B cell (primary cell): ENCODE results near the gene DGCR8.

ENCODE experiments used
- EZH2 ChIP-seq: IDR thresholded peaks from 2 replicates; pipeline ENCODE4 v1.6.1; 2012; ENCODE audit warnings: borderline replicate concordance, low read depth, mild to moderate bottlenecking, moderate library complexity, low read length; ENCODE audit not compliant: insufficient read depth, poor library complexity, severe bottlenecking
- TF ChIP-seq, protein P1 (sequence below): fragments of 200-600 bp; IDR thresholded peaks from one replicate; pipeline ENCODE4 v1.8.0; 2022; ENCODE audit warnings: antibody characterized with exemption, mild to moderate bottlenecking

DNA sequence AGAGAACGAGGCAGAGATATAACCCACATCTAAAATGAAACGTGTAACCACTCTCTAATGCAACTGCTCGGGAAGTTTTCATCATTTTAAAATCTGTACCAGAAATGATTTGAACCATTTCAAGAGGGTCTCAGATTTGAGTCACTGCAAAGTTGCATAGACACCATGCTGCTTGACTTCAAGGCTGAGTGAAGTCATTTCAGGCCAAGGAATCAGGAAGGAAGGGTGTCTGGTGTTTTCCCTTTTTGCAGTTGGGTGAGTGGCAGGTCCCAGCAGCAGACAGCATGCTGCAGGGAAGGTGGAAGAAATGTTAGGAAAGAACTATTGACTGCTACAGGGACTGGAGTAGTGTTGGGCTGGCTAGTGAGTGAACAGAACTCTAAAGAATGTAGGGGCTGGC lies 42.6 kb upstream of the DGCR8 start:
- TF ChIP-seq, protein P1, sequence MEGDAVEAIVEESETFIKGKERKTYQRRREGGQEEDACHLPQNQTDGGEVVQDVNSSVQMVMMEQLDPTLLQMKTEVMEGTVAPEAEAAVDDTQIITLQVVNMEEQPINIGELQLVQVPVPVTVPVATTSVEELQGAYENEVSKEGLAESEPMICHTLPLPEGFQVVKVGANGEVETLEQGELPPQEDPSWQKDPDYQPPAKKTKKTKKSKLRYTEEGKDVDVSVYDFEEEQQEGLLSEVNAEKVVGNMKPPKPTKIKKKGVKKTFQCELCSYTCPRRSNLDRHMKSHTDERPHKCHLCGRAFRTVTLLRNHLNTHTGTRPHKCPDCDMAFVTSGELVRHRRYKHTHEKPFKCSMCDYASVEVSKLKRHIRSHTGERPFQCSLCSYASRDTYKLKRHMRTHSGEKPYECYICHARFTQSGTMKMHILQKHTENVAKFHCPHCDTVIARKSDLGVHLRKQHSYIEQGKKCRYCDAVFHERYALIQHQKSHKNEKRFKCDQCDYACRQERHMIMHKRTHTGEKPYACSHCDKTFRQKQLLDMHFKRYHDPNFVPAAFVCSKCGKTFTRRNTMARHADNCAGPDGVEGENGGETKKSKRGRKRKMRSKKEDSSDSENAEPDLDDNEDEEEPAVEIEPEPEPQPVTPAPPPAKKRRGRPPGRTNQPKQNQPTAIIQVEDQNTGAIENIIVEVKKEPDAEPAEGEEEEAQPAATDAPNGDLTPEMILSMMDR, result no peak
- no peak for TF ChIP-seq EZH2
